Loucy (cell line): Measurements from ENCODE around the gene CYP1A2.

ENCODE experiments used
- H2AFZ ChIP-seq: fragments of 200-600 bp; sonication (generic); 2 replicates; pipeline ENCODE4 v1.6.0; 2016; ENCODE audit warnings: antibody characterized with exemption, mild to moderate bottlenecking, low read length, moderate library complexity
- H3F3A ChIP-seq: fragments of 200-600 bp; 2 replicates; pipeline ENCODE4 v1.6.0; 2016; ENCODE audit warnings: antibody characterized with exemption, low read depth, mild to moderate bottlenecking
- H3K27me3 ChIP-seq: fragments of 200-600 bp; sonication (generic); 2 replicates; pipeline ENCODE4 v1.6.1; 2014; ENCODE audit warnings: low read length, mild to moderate bottlenecking; ENCODE audit not compliant: insufficient read depth, poor library complexity, severe bottlenecking
- H3K36me3 ChIP-seq: fragments of 200-600 bp; sonication (generic); 2 replicates; pipeline ENCODE4 v1.6.1; 2016; ENCODE audit warnings: low read length; ENCODE audit not compliant: insufficient read depth
- H3K4me1 ChIP-seq: fragments of 200-600 bp; sonication (generic); 2 replicates; pipeline ENCODE4 v1.5.1; 2014; ENCODE audit warnings: low read length, mild to moderate bottlenecking; ENCODE audit not compliant: insufficient read depth, poor library complexity, severe bottlenecking
- H3K4me2 ChIP-seq: fragments of 200-600 bp; sonication (generic); 2 replicates; pipeline ENCODE4 v1.6.0; 2014; ENCODE audit warnings: antibody characterized with exemption, low read length, low read depth, mild to moderate bottlenecking; ENCODE audit not compliant: poor library complexity, severe bottlenecking
- H3K4me3 ChIP-seq: fragments of 200-600 bp; sonication (generic); 2 replicates; pipeline ENCODE4 v1.5.1; 2014; ENCODE audit warnings: low read length, mild to moderate bottlenecking, mixed read lengths; ENCODE audit not compliant: poor library complexity, severe bottlenecking
- H3K79me2 ChIP-seq: fragments of 200-600 bp; sonication (generic); 2 replicates; pipeline ENCODE4 v1.6.1; 2014; ENCODE audit warnings: low read length; ENCODE audit not compliant: insufficient read depth
- H3K9ac ChIP-seq: fragments of 200-600 bp; sonication (generic); 2 replicates; pipeline ENCODE4 v1.6.0; 2014; ENCODE audit warnings: mild to moderate bottlenecking, low read depth, low read length, moderate library complexity; ENCODE audit not compliant: poor library complexity, severe bottlenecking
- H3K9me2 ChIP-seq: fragments of 200-600 bp; sonication (generic); replicated peaks from 2 replicates; pipeline ENCODE4 v1.6.1; 2016; ENCODE audit warnings: low read depth, low read length, mixed read lengths
- H3K9me3 ChIP-seq: fragments of 200-600 bp; sonication (generic); 2 replicates; pipeline ENCODE4 v1.6.1; 2014; ENCODE audit warnings: mild to moderate bottlenecking, antibody characterized with exemption, low read length, low read depth; ENCODE audit not compliant: insufficient read depth
- H4K20me1 ChIP-seq: fragments of 200-600 bp; sonication (generic); 2 replicates; pipeline ENCODE4 v1.6.0; 2014; ENCODE audit warnings: antibody characterized with exemption, low read length, mild to moderate bottlenecking; ENCODE audit not compliant: insufficient read depth, poor library complexity, severe bottlenecking
- EZH2phosphoT487 ChIP-seq: fragments of 200-600 bp; IDR thresholded peaks from 2 replicates; pipeline ENCODE4 v1.6.1; 2018; ENCODE audit warnings: antibody characterized with exemption, mild to moderate bottlenecking, moderate library complexity, borderline replicate concordance
- TF ChIP-seq, protein P1 (sequence below): fragments of 200-600 bp; sonication (generic); conservative IDR thresholded peaks from 2 replicates; pipeline ENCODE4 v1.5.1; 2014; ENCODE audit warnings: mild to moderate bottlenecking, antibody characterized with exemption, low read length

CYP1A2 gene

GRCh38 chr15:74752531-74752930, 3.9 kb downstream of the CYP1A2 start:
- Histone ChIP-seq H3K79me2 (no peaks in the 10 kb centered on the region), H3F3A (no peaks in the 10 kb centered on the region), H3K4me1 (no peaks in the 10 kb centered on the region), H3K4me3 (no peak overlapping the region), H3K27me3 (no peaks in the 10 kb centered on the region), H3K36me3 (no peaks in the 10 kb centered on the region), H3K9me2 (no peaks in the 10 kb centered on the region), H2AFZ (no peak overlapping the region), H3K9me3 (no peaks in the 10 kb centered on the region), H4K20me1 (no peaks in the 10 kb centered on the region), H3K9ac (no peak overlapping the region), H3K4me2 (no peak overlapping the region)
- TF ChIP-seq, protein P1, sequence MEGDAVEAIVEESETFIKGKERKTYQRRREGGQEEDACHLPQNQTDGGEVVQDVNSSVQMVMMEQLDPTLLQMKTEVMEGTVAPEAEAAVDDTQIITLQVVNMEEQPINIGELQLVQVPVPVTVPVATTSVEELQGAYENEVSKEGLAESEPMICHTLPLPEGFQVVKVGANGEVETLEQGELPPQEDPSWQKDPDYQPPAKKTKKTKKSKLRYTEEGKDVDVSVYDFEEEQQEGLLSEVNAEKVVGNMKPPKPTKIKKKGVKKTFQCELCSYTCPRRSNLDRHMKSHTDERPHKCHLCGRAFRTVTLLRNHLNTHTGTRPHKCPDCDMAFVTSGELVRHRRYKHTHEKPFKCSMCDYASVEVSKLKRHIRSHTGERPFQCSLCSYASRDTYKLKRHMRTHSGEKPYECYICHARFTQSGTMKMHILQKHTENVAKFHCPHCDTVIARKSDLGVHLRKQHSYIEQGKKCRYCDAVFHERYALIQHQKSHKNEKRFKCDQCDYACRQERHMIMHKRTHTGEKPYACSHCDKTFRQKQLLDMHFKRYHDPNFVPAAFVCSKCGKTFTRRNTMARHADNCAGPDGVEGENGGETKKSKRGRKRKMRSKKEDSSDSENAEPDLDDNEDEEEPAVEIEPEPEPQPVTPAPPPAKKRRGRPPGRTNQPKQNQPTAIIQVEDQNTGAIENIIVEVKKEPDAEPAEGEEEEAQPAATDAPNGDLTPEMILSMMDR: no peak
- no peak for TF ChIP-seq EZH2phosphoT487

DNA sequence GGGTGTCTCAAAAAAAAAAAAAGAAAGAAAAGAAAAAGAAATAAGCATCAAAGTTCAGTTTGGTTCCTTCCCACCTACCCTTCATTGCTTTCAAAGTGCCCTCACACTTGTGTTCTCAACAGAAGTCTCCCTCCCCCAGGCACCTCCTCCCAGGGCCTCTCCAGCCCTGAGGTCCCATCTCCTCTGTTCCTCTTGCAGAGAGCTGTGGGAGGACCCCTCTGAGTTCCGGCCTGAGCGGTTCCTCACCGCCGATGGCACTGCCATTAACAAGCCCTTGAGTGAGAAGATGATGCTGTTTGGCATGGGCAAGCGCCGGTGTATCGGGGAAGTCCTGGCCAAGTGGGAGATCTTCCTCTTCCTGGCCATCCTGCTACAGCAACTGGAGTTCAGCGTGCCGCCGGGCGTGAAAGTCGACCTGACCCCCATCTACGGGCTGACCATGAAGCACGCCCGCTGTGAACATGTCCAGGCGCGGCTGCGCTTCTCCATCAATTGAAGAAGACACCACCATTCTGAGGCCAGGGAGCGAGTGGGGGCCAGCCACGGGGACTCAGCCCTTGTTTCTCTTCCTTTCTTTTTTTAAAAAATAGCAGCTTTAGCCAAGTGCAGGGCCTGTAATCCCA, 6.1 kb downstream of the CYP1A2 start:
- H3K27me3 ChIP-seq: no peaks in the 10 kb centered on the region
- no peaks in the 10 kb centered on the region for H3K4me1 ChIP-seq
- no peak overlapping the region for H3K4me2 ChIP-seq
- H3K36me3 ChIP-seq: no peaks in the 10 kb centered on the region
- TF ChIP-seq, protein P1: no peak
- TF ChIP-seq EZH2phosphoT487: no peak
- H3K4me3 ChIP-seq: no peak overlapping the region
- H4K20me1 ChIP-seq: no peaks in the 10 kb centered on the region
- no peak overlapping the region; the same call in 1 of the 2 replicates for H2AFZ ChIP-seq
- no peaks in the 10 kb centered on the region for H3F3A ChIP-seq
- no peaks in the 10 kb centered on the region for H3K9me2 ChIP-seq
- H3K9ac ChIP-seq: no peak overlapping the region
- H3K79me2 ChIP-seq: no peaks in the 10 kb centered on the region
- no peaks in the 10 kb centered on the region for H3K9me3 ChIP-seq

- no peak overlapping the region for H3K9ac ChIP-seq
- H3K4me2 ChIP-seq: no peak overlapping the region
- H2AFZ ChIP-seq: no peak overlapping the region
Measured at GRCh38 chr15:74758736-74759135, 10.1 kb downstream of the CYP1A2 start.

More at GRCh38 chr15:74758736-74759135, 10.1 kb downstream of the CYP1A2 start:
- Histone ChIP-seq H3K36me3 (no peaks in the 10 kb centered on the region), H3K4me3 (no peak overlapping the region), H3K9me3 (no peaks in the 10 kb centered on the region), H3K27me3 (no peaks in the 10 kb centered on the region), H3F3A (no peaks in the 10 kb centered on the region), H4K20me1 (no peaks in the 10 kb centered on the region), H3K9me2 (no peaks in the 10 kb centered on the region), H3K79me2 (no peaks in the 10 kb centered on the region), H3K4me1 (no peaks in the 10 kb centered on the region)
- TF ChIP-seq, protein P1: no peak
- TF ChIP-seq EZH2phosphoT487: no peak
